Measurements from ENCODE around the gene DECR2. TPM values are rescaled to one million over a fixed set of nuclear protein-coding genes. Genes with fewer than 3 reads are reported as not detected.

Gene DECR2
- total RNA-seq, 1 donor from 2014 or later = 8.4 TPM

DNA sequence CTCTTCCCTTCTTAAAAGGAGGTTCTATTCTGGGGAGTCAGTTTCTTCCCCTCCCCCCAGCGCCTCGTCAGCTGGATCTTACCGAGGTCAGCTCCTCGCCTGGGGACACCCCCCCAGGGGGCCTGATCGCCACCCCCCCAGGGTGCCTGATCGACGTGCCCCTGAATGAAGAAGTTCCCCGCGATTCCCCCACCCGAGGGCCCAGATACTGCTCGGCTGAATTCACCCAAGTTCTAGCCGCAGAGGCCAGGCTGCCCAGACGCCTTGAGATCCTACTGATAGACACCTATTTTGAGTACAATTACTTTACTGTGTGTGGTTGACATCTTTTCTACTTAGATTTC is 25.2 kb downstream of the DECR2 start:
- Histone ChIP-seq H3K27ac (replicated peaks) (peak overlapping the region; percentile 97), H3K36me3 (peaks cover 4% of the 10 kb centered on the region), H3K27me3 (ENCODE audit: low read depth) (no peaks in the 10 kb centered on the region), H3K4me3 (peak overlapping the region; percentile 76), H3K4me1 (peaks cover 56% of the 10 kb centered on the region), H3K9me3 (replicated peaks) (no peaks in the 10 kb centered on the region)
- DNase-seq = no peak
- intact Hi-C loops (cut with micrococcal nuclease) = no loop called here
- TF ChIP-seq, protein P1, sequence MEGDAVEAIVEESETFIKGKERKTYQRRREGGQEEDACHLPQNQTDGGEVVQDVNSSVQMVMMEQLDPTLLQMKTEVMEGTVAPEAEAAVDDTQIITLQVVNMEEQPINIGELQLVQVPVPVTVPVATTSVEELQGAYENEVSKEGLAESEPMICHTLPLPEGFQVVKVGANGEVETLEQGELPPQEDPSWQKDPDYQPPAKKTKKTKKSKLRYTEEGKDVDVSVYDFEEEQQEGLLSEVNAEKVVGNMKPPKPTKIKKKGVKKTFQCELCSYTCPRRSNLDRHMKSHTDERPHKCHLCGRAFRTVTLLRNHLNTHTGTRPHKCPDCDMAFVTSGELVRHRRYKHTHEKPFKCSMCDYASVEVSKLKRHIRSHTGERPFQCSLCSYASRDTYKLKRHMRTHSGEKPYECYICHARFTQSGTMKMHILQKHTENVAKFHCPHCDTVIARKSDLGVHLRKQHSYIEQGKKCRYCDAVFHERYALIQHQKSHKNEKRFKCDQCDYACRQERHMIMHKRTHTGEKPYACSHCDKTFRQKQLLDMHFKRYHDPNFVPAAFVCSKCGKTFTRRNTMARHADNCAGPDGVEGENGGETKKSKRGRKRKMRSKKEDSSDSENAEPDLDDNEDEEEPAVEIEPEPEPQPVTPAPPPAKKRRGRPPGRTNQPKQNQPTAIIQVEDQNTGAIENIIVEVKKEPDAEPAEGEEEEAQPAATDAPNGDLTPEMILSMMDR (IDR thresholded peaks at IDR 0.05; ENCODE audit: borderline replicate concordance) = no peak

DNA sequence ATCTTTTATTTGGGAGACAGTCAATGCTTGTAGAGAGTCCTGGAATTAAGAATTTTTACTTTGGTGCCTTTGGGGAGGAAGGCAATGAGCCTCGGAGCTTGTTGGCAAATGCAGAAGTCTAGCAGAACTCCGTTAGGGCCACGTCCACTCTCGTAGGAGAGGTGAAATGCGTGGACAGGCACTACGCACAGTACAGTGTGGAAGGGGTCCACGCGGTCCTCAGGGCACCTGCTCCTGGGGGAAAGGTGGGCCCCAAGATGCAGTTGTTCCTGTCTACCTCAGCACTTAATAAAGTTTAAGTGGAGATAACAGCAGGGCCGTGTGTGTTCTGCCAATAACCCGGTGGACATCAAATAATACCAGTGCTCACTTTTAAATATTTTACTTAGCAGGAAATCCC is 25.6 kb downstream of the DECR2 start:
- no peak for DNase-seq
- Histone ChIP-seq H3K36me3 (peaks cover 4% of the 10 kb centered on the region), H3K4me3 (peak overlapping the region; percentile 76), H3K4me1 (peaks cover 56% of the 10 kb centered on the region), H3K27me3 (ENCODE audit: low read depth) (no peaks in the 10 kb centered on the region), H3K27ac (replicated peaks) (no peak overlapping the region), H3K9me3 (replicated peaks) (no peaks in the 10 kb centered on the region)
- TF ChIP-seq, protein P1 (IDR thresholded peaks at IDR 0.05; ENCODE audit: borderline replicate concordance) = no peak
- intact Hi-C loops (cut with micrococcal nuclease) = no loop called here

DNA sequence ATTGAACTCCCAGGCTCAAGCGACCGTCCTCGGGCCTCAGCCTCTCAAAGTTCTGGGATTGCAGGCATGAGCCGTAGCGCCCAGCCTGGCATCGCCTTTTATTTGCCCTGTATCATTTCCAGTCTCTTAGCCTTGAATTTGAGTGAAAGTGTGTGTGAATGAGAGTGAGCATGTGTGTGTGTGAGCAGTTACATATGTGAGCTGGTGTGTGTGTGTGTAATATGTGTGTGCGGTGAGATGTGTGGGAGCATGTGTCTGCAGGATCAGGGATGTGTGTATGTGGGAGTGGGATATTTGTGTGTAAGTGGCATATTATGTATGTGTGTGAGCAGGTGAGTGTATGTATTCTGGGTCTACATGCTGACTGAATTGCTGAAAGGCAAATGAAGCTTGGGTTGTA is 29.2 kb downstream of the DECR2 start:
- H3K27ac ChIP-seq (replicated peaks) = no peak overlapping the region
- peaks cover 33% of the 10 kb centered on the region for H3K4me1 ChIP-seq
- peaks cover 13% of the 10 kb centered on the region for H3K36me3 ChIP-seq
- intact Hi-C loops (cut with micrococcal nuclease) = no loop called here
- TF ChIP-seq, protein P1 (IDR thresholded peaks at IDR 0.05; ENCODE audit: borderline replicate concordance) = no peak
- H3K9me3 ChIP-seq (replicated peaks) = no peaks in the 10 kb centered on the region
- no peak for DNase-seq
- H3K4me3 ChIP-seq = no peak overlapping the region
- H3K27me3 ChIP-seq (ENCODE audit: low read depth) = no peaks in the 10 kb centered on the region

DNA sequence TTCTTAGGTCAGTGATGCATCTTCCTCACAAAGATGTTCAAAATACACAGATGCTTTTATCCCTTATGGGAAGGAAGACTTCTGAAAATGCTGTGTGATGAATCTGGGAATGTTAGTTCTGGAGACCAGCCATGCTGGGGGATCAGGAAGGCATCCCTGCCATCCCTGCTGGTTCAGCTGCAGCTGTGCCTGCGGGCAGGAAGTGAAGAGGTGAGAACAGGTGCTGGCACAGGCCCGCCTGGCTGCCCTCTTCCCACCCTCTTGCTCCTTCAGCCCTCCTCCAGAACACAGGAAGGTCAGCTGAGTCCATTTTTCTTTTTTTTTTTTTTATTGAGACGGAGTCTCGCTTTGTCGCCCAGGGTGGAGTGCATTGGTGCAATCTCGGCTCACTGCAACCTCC is 38.9 kb downstream of the DECR2 start:
- no peaks in the 10 kb centered on the region for H3K36me3 ChIP-seq
- TF ChIP-seq, protein P1 (IDR thresholded peaks at IDR 0.05; ENCODE audit: borderline replicate concordance) = no peak
- H3K9me3 ChIP-seq (replicated peaks) = no peaks in the 10 kb centered on the region
- no peak for DNase-seq
- H3K4me1 ChIP-seq = no peaks in the 10 kb centered on the region
- intact Hi-C loops (cut with micrococcal nuclease) = no loop called here
- no peaks in the 10 kb centered on the region for H3K27me3 ChIP-seq (ENCODE audit: low read depth)
- H3K4me3 ChIP-seq = no peak overlapping the region
- H3K27ac ChIP-seq (replicated peaks) = no peak overlapping the region

DNA sequence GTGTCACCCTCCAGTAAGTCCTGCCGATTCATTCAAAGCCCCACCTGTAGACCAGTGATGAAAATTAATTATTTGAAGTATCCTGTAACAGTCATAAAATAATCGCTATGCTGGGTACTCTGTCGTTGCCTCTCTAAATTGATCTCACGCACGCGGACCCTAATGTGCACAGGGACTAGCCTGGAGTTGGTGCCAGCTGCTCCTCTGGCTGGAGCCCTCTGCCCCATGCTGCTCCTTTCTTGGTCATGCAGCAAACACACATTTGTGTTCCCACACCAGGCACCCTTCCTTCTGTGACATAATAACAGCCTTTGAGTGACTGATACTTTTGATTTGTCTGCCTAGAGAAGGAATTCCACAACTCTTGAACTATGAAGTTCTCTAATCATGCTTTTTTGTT is 39.8 kb downstream of the DECR2 start:
- TF ChIP-seq, protein P1 (IDR thresholded peaks at IDR 0.05; ENCODE audit: borderline replicate concordance) = no peak
- no peak overlapping the region for H3K27ac ChIP-seq (replicated peaks)
- DNase-seq = no peak
- no peaks in the 10 kb centered on the region for H3K36me3 ChIP-seq
- no peaks in the 10 kb centered on the region for H3K4me1 ChIP-seq
- H3K27me3 ChIP-seq (ENCODE audit: low read depth) = no peaks in the 10 kb centered on the region
- no peaks in the 10 kb centered on the region for H3K9me3 ChIP-seq (replicated peaks)
- H3K4me3 ChIP-seq = no peak overlapping the region
- intact Hi-C loops (cut with micrococcal nuclease) = no loop called here

DNA sequence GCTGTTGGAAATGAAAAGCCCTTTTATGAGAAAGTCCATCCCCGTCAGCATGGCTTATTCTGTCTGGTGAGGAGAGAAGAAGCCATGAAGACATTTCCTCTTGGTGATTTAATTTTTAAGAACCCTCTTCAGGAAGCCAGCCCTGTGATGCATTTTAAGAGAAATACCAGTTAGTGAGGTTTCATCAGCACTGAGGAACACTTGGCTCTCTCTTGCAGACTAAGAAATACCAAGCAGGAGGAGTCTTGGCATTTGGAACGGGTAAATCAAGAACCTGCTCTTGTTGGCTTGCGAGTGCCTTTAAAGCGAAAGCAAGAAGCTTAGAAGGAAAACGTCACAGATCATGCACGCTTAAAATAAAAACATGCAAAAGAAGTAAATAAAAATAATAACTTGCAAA is 41.3 kb downstream of the DECR2 start:
- intact Hi-C loops (cut with micrococcal nuclease) = no loop called here
- Histone ChIP-seq H3K9me3 (replicated peaks) (no peaks in the 10 kb centered on the region), H3K27ac (replicated peaks) (no peak overlapping the region), H3K4me1 (no peaks in the 10 kb centered on the region), H3K4me3 (no peak overlapping the region), H3K36me3 (no peaks in the 10 kb centered on the region), H3K27me3 (ENCODE audit: low read depth) (no peaks in the 10 kb centered on the region)
- DNase-seq = no peak
- TF ChIP-seq, protein P1 (IDR thresholded peaks at IDR 0.05; ENCODE audit: borderline replicate concordance) = no peak
